SK-N-SH treated with all-trans-retinoic acid at 6 μM for 48 hours (cell line): Measurements from ENCODE around the gene LRBA.

Source experiments
- ATAC-seq: fragments of 200-7000 bp; cut with Tn5 transposase; 3 replicates; pipeline ENCODE4 v1.9.1; 2020; ENCODE audit warnings: mild to moderate bottlenecking, moderate library complexity
- ARNTL ChIP-seq: fragments of 450-650 bp; formaldehyde crosslinking; IDR thresholded peaks from 2 replicates; pipeline ENCODE4 v1.5.0; 2020; ENCODE audit warnings: low read depth, mild to moderate bottlenecking, moderate library complexity, borderline replicate concordance
- BACH2 ChIP-seq: fragments of 250-450 bp; sonication (Bioruptor Pico); IDR thresholded peaks from 2 replicates; pipeline ENCODE4 v1.9.0; 2021; ENCODE audit warnings: mild to moderate bottlenecking, borderline replicate concordance
- CSDC2 ChIP-seq: fragments of 250-450 bp; sonication (Bioruptor Pico); IDR thresholded peaks from 2 replicates; pipeline ENCODE4 v1.5.0; 2020; ENCODE audit warnings: mild to moderate bottlenecking, moderate library complexity
- CSRNP3 ChIP-seq: fragments of 250-450 bp; sonication (Bioruptor Pico); IDR thresholded peaks from 2 replicates; pipeline ENCODE4 v1.5.1; 2021; ENCODE audit warnings: mild to moderate bottlenecking, moderate library complexity
- ESRRG ChIP-seq: fragments of 250-450 bp; sonication (Bioruptor Pico); IDR thresholded peaks from 2 replicates; pipeline ENCODE4 v1.6.1; 2021; ENCODE audit warnings: mild to moderate bottlenecking
- GLIS3 ChIP-seq: fragments of 250-450 bp; sonication (Bioruptor Pico); IDR thresholded peaks from 2 replicates; pipeline ENCODE4 v1.5.0; 2020; ENCODE audit warnings: mild to moderate bottlenecking, moderate library complexity
- ISL1 ChIP-seq: fragments of 250-450 bp; sonication (Bioruptor Pico); IDR thresholded peaks from 2 replicates; pipeline ENCODE4 v2.1.2; 2022; ENCODE audit warnings: mild to moderate bottlenecking, moderate library complexity
- OSR1 ChIP-seq: fragments of 250-450 bp; sonication (Bioruptor Pico); IDR thresholded peaks from 2 replicates; pipeline ENCODE4 v1.8.0; 2022; ENCODE audit warnings: moderate library complexity, mild to moderate bottlenecking, inconsistent platforms
- POU6F1 ChIP-seq: fragments of 250-450 bp; sonication (Bioruptor Pico); IDR thresholded peaks from 2 replicates; pipeline ENCODE4 v1.8.0; 2021; ENCODE audit warnings: low read depth, mild to moderate bottlenecking, moderate library complexity, borderline replicate concordance
- PPARA ChIP-seq: fragments of 250-450 bp; sonication (Bioruptor Pico); IDR thresholded peaks from 2 replicates; pipeline ENCODE4 v1.5.0; 2020; ENCODE audit warnings: mild to moderate bottlenecking, borderline replicate concordance
- RARB ChIP-seq: fragments of 250-450 bp; sonication (Bioruptor Pico); IDR thresholded peaks from 2 replicates; pipeline ENCODE4 v1.8.0; 2021; ENCODE audit warnings: mild to moderate bottlenecking, moderate library complexity
- SNAI2 ChIP-seq: fragments of 250-450 bp; sonication (Bioruptor Pico); IDR thresholded peaks from 2 replicates; pipeline ENCODE4 v1.5.0; 2020; ENCODE audit warnings: mild to moderate bottlenecking, moderate library complexity
- TCF4 ChIP-seq: fragments of 250-450 bp; sonication (Bioruptor Pico); IDR thresholded peaks from 2 replicates; pipeline ENCODE4 v1.8.0; 2021; ENCODE audit warnings: mild to moderate bottlenecking, moderate library complexity, borderline replicate concordance
- TSHZ2 ChIP-seq: fragments of 250-450 bp; sonication (Bioruptor Pico); IDR thresholded peaks from 2 replicates; pipeline ENCODE4 v1.5.0; 2020; ENCODE audit warnings: mild to moderate bottlenecking, moderate library complexity
- ZC3H10 ChIP-seq: fragments of 250-450 bp; sonication (Bioruptor Pico); IDR thresholded peaks from 2 replicates; pipeline ENCODE4 v1.5.1; 2021; ENCODE audit warnings: mild to moderate bottlenecking, moderate library complexity
- ZFP3 ChIP-seq: fragments of 250-450 bp; sonication (Bioruptor Pico); IDR thresholded peaks from 2 replicates; pipeline ENCODE4 v1.5.0; 2020; ENCODE audit warnings: mild to moderate bottlenecking, moderate library complexity
- ZFP30 ChIP-seq: fragments of 450-650 bp; formaldehyde crosslinking; IDR thresholded peaks from 2 replicates; pipeline ENCODE4 v1.5.0; 2022; ENCODE audit warnings: mild to moderate bottlenecking, moderate library complexity
- ZNF70 ChIP-seq: fragments of 450-650 bp; formaldehyde crosslinking; IDR thresholded peaks from 2 replicates; pipeline ENCODE4 v1.5.0; 2020; ENCODE audit warnings: mild to moderate bottlenecking, moderate library complexity
- ZNF8 ChIP-seq: fragments of 450-650 bp; formaldehyde crosslinking; IDR thresholded peaks from 2 replicates; pipeline ENCODE4 v1.5.0; 2020; ENCODE audit warnings: mild to moderate bottlenecking, moderate library complexity
- TF ChIP-seq, protein P1 (sequence below): fragments of 250-450 bp; sonication (Bioruptor Pico); IDR thresholded peaks from 2 replicates; pipeline ENCODE4 v1.5.1; 2020; ENCODE audit warnings: low read depth, mild to moderate bottlenecking, moderate library complexity

LRBA gene

DNA sequence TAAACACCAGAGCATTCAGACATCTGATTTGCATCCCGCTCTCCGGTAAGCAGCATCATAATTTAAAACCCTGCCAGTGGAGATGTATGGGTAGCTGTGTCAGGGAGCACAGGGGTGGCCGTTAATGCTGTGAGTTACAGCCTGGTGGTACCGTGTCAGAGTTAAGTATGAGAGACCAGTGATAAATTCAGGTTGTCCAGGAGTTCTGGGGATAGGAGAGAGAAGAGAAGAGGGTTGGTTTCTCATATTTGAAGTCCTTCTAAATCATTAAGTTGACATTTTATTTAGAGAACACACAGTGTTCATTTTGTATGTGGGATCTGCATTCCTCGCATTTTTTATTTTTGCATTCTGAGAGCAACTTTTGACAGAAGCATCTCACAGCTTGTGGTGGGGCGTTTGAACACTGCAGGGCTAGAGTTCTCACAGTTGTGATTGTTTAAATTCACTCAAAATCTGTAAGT, 779.2 kb downstream of the LRBA start:
- TF ChIP-seq GLIS3 (CRISPR knock-in tag) (no peak; the same call in 1 of the 2 replicates), RARB (no peak), CSDC2 (CRISPR knock-in tag) (0 out of 2 replicates have a peak, but pooled peaks have one; percentile 3), POU6F1 (CRISPR knock-in tag) (0 out of 2 replicates have a peak, but pooled peaks have one; percentile 14), PPARA (CRISPR knock-in tag) (no peak), CSRNP3 (CRISPR knock-in tag) (no peak), ZFP30 (no peak), ISL1 (CRISPR knock-in tag) (peak; percentile 69), ARNTL (CRISPR knock-in tag) (no peak), ZNF70 (CRISPR knock-in tag) (no peak), ZFP3 (CRISPR knock-in tag) (no peak), ZC3H10 (no peak)
- TF ChIP-seq, protein P1, sequence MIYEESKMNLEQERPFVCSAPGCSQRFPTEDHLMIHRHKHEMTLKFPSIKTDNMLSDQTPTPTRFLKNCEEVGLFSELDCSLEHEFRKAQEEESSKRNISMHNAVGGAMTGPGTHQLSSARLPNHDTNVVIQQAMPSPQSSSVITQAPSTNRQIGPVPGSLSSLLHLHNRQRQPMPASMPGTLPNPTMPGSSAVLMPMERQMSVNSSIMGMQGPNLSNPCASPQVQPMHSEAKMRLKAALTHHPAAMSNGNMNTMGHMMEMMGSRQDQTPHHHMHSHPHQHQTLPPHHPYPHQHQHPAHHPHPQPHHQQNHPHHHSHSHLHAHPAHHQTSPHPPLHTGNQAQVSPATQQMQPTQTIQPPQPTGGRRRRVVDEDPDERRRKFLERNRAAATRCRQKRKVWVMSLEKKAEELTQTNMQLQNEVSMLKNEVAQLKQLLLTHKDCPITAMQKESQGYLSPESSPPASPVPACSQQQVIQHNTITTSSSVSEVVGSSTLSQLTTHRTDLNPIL = peak; percentile 18; the same call in 1 of the 2 replicates
- peak; percentile 44 for ATAC-seq

DNA sequence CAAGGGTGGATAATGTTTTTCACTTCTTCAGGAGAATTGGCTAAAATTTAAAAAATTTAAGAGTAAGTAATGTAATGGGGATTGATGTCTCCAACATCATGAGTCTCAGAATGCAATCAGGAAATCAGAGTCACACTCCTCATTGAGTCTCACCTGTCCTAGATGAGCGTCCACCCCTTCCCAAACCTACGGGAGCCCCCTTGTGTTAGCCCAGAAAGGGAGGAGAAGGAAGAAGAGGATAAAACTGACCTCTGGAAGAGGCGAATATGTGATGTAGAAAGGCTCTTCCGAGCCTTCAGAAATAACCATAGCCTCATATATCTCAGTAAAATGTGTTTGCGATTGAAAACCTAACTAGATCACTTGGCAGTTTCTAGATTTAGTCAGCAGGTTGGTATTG, 779.8 kb downstream of the LRBA start:
- no peak for ATAC-seq
- TF ChIP-seq CSRNP3 (CRISPR knock-in tag) = no peak
- TF ChIP-seq CSDC2 (CRISPR knock-in tag) = 0 out of 2 replicates have a peak, but pooled peaks have one; percentile 38

GRCh38 chr4:150234246-150234645, 780.8 kb downstream of the LRBA start:
- no peak for ATAC-seq
- TF ChIP-seq TCF4 (CRISPR knock-in tag) (no peak), TSHZ2 (no peak), CSDC2 (CRISPR knock-in tag) (no peak), ZFP30 (no peak), ARNTL (CRISPR knock-in tag) (no peak), ZNF8 (CRISPR knock-in tag) (no peak), ESRRG (CRISPR knock-in tag) (no peak), ZNF70 (CRISPR knock-in tag) (no peak)

GRCh38 chr4:150232029-150232428, 783.1 kb downstream of the LRBA start:
- ATAC-seq = no peak
- no peak for TF ChIP-seq POU6F1 (CRISPR knock-in tag)
- TF ChIP-seq ISL1 (CRISPR knock-in tag) = peak; percentile 48
- TF ChIP-seq SNAI2 (CRISPR knock-in tag) = no peak
- TF ChIP-seq TSHZ2 = peak; percentile 55; the same call in 1 of the 2 replicates
- no peak for TF ChIP-seq RARB
- no peak for TF ChIP-seq TCF4 (CRISPR knock-in tag)
- no peak for TF ChIP-seq ARNTL (CRISPR knock-in tag)
- TF ChIP-seq BACH2 (CRISPR knock-in tag) = no peak
- no peak for TF ChIP-seq OSR1 (CRISPR knock-in tag)
- no peak for TF ChIP-seq CSDC2 (CRISPR knock-in tag)
- no peak for TF ChIP-seq PPARA (CRISPR knock-in tag)
- TF ChIP-seq ZNF8 (CRISPR knock-in tag) = no peak
- TF ChIP-seq ESRRG (CRISPR knock-in tag) = 0 out of 2 replicates have a peak, but pooled peaks have one; percentile 16
- no peak for TF ChIP-seq ZFP30
- no peak for TF ChIP-seq ZFP3 (CRISPR knock-in tag)
